RPMI7951 (cell line): ENCODE data around the gene KLF6. TPM values are rescaled to one million over a fixed set of nuclear protein-coding genes. Genes with fewer than 3 reads are reported as not detected.

Experiments used
- DNase-seq: peaks from one replicate; pipeline ENCODE4 v3.0.0-alpha.2; 2012; ENCODE audit warnings: low read depth
- total RNA-seq: library from RNA; depleted of rRNA; stranded (reverse); fragments of >200 nt; shearing (Covaris generic); gene quantifications from 2 replicates; pipeline ENCODE4 v1.2.3, GENCODE V29; 2014; rRNA removed

Gene KLF6
- total RNA-seq = 20.3 and 23.3 TPM in 2 replicates

GRCh38 chr10:3784510-3785250 is at the start of gene KLF6:
TSS of gene KLF6 (minus strand) at chr10:3785209. CDS start at chr10:3785014, 195 bp downstream.
- DNase-seq = no peak

GRCh38 chr10:3834404-3834803 is 49.4 kb upstream of the KLF6 start:
- no peak for DNase-seq

- DNase-seq = no peak
Measured at GRCh38 chr10:3833046-3833445, 48.0 kb upstream of the KLF6 start.

GRCh38 chr10:3832022-3832786 is 47.2 kb upstream of the KLF6 start:
- DNase-seq = no peak

GRCh38 chr10:3831608-3832007 is 46.6 kb upstream of the KLF6 start:
- DNase-seq = no peak

GRCh38 chr10:3830946-3831345 is 45.9 kb upstream of the KLF6 start:
- no peak for DNase-seq

GRCh38 chr10:3829156-3830050 is 44.4 kb upstream of the KLF6 start:
- no peak for DNase-seq

GRCh38 chr10:3828404-3829155 is 43.6 kb upstream of the KLF6 start:
- peak; percentile 71 for DNase-seq

- DNase-seq = no peak
Measured at GRCh38 chr10:3827768-3828403, 42.9 kb upstream of the KLF6 start.

- no peak for DNase-seq
Measured at GRCh38 chr10:3827266-3827665, 42.3 kb upstream of the KLF6 start.

- DNase-seq = peak; percentile 92
Measured at GRCh38 chr10:3825862-3826351, 40.9 kb upstream of the KLF6 start.

- DNase-seq = peak; percentile 95
Measured at GRCh38 chr10:3825244-3825643, 40.2 kb upstream of the KLF6 start.

- DNase-seq = no peak
Measured at GRCh38 chr10:3822541-3823330, 37.7 kb upstream of the KLF6 start.

- DNase-seq = no peak
Measured at GRCh38 chr10:3820255-3820654, 35.2 kb upstream of the KLF6 start.

- DNase-seq = no peak
Measured at GRCh38 chr10:3816995-3817394, 32.0 kb upstream of the KLF6 start.

- DNase-seq = no peak
Measured at GRCh38 chr10:3814838-3815220, 29.8 kb upstream of the KLF6 start.

- DNase-seq = peak; percentile 76
Measured at GRCh38 chr10:3813986-3814837, 29.2 kb upstream of the KLF6 start.

- no peak for DNase-seq
Measured at GRCh38 chr10:3813267-3813666, 28.3 kb upstream of the KLF6 start.

- peak; percentile 67 for DNase-seq
Measured at GRCh38 chr10:3812141-3812540, 27.1 kb upstream of the KLF6 start.
